Endothelial cell of umbilical vein (primary cell): Measurements from ENCODE around the gene FOXC1. TPM values are rescaled to one million over a fixed set of nuclear protein-coding genes. Genes with fewer than 3 reads are reported as not detected.

Experiments
- BruUV-seq: library from RNA; stranded (reverse); fragments of 400-500 nt; replicated peaks from 2 replicates; lab custom pipeline; 2021; lab: Mats Ljungman, UMichigan
- CTCF ChIA-PET: fragments of 300-600, 350-600 bp; sonication (Branson Sonifier 250); formaldehyde crosslinking; loops from one replicate; lab custom pipeline; 2021; ENCODE audit warnings: antibody characterized with exemption, inconsistent platforms; lab: Charles Lee
- POLR2A ChIA-PET: fragments of 300-600, 350-600 bp; sonication (Branson Sonifier 250); formaldehyde crosslinking; loops from one replicate; lab custom pipeline; 2021; ENCODE audit warnings: antibody characterized with exemption, inconsistent platforms; lab: Charles Lee
- DNase-seq: peaks from one replicate; pipeline ENCODE4 v3.0.0-alpha.2; 2011; ENCODE audit warnings: low read depth, low spot score
- FAIRE-seq: peaks from 2 replicates; lab custom pipeline; 2011; peaks lifted over from hg19 to GRCh38; lab: Jason Lieb, UNC
- H2AFZ ChIP-seq: 2 replicates; pipeline ENCODE4 v1.6.0; 2012; ENCODE audit warnings: low read depth, low read length, control low read depth, inconsistent platforms
- H3K27ac ChIP-seq: 2 replicates; pipeline ENCODE4 v1.5.1; 2011; ENCODE audit warnings: low read depth, mild to moderate bottlenecking, control low read depth, low read length, moderate library complexity; ENCODE audit not compliant: insufficient read depth
- H3K27me3 ChIP-seq, 2 experiments: 2 replicates each; pipeline versions ENCODE4 v1.6.0 to v1.6.1; 2011; ENCODE audit warnings: low read length in 2 of 2, mixed read lengths in 1 of 2; ENCODE audit not compliant: control insufficient read depth in 2 of 2, insufficient read depth in 2 of 2
- H3K36me3 ChIP-seq, 2 experiments: 2 replicates in 1 of 2; 3 replicates in 1 of 2; pipeline ENCODE4 v1.5.1; 2011; ENCODE audit warnings: low read length in 2 of 2, mild to moderate bottlenecking in 1 of 2, moderate library complexity in 1 of 2; ENCODE audit not compliant: control insufficient read depth in 2 of 2, insufficient read depth in 2 of 2; ENCODE audit errors: extremely low read depth in 1 of 2
- H3K4me1 ChIP-seq: 3 replicates; pipeline ENCODE4 v1.5.1; 2011; ENCODE audit warnings: mild to moderate bottlenecking, low read length; ENCODE audit not compliant: control insufficient read depth, insufficient read depth; ENCODE audit errors: extremely low read depth
- H3K4me2 ChIP-seq: 2 replicates; pipeline ENCODE4 v1.6.1; 2011; ENCODE audit warnings: low read length, control low read depth, mixed read lengths; ENCODE audit not compliant: insufficient read depth
- H3K4me3 ChIP-seq, 3 experiments: fragments of 200-600 bp in 1 of 3; sonication (generic), shearing (Covaris generic) in 1 of 3; replicated peaks in 1 of 3; 2 replicates each; pipeline ENCODE4 v1.5.1; 2011 to 2016; ENCODE audit warnings: control low read depth in 3 of 3, low read length in 3 of 3, mild to moderate bottlenecking in 2 of 3, inconsistent platforms in 1 of 3, low read depth in 1 of 3, moderate library complexity in 1 of 3; ENCODE audit not compliant: insufficient read depth in 1 of 3
- H3K79me2 ChIP-seq: 2 replicates; pipeline ENCODE4 v1.6.0; 2012; ENCODE audit warnings: low read length, inconsistent platforms; ENCODE audit not compliant: control insufficient read depth, insufficient read depth
- H3K9ac ChIP-seq: replicated peaks from 2 replicates; pipeline ENCODE3; 2011; ENCODE audit warnings: low read length, control low read depth; ENCODE audit not compliant: insufficient read depth; ENCODE audit errors: extremely low read depth
- H3K9me1 ChIP-seq: replicated peaks from 3 replicates; pipeline ENCODE4 v1.6.0; 2011; ENCODE audit warnings: mild to moderate bottlenecking, low read length; ENCODE audit not compliant: control insufficient read depth, insufficient read depth; ENCODE audit errors: extremely low read depth
- H3K9me3 ChIP-seq: replicated peaks from 2 replicates; pipeline ENCODE4 v1.5.1; 2012; ENCODE audit warnings: low read length, inconsistent platforms; ENCODE audit not compliant: control insufficient read depth, insufficient read depth
- H4K20me1 ChIP-seq: replicated peaks from 2 replicates; pipeline ENCODE3; 2011; ENCODE audit warnings: mild to moderate bottlenecking, low read length; ENCODE audit not compliant: control insufficient read depth, insufficient read depth; ENCODE audit errors: extremely low read depth
- CTCF ChIP-seq, 2 donors: IDR thresholded peaks; 1 replicate in 1 of 2; 2 replicates in 1 of 2; pipeline ENCODE4 v1.5.1; 2011; ENCODE audit warnings: low read length in 2 of 2, mild to moderate bottlenecking in 2 of 2, moderate library complexity in 2 of 2, control low read depth in 1 of 2, inconsistent platforms in 1 of 2, low read depth in 1 of 2; ENCODE audit not compliant: insufficient read depth in 1 of 2; ENCODE audit errors: extremely low read depth in 1 of 2
- EZH2 ChIP-seq: IDR thresholded peaks from 2 replicates; pipeline ENCODE4 v1.6.1; 2012; ENCODE audit warnings: borderline replicate concordance, low read depth, mild to moderate bottlenecking, moderate library complexity, low read length, inconsistent platforms; ENCODE audit not compliant: severe bottlenecking
- FOS ChIP-seq: IDR thresholded peaks from 2 replicates; pipeline ENCODE4 v1.6.1; 2011; ENCODE audit warnings: mild to moderate bottlenecking, low read length, moderate library complexity, borderline replicate concordance; ENCODE audit not compliant: insufficient read depth
- GATA2 ChIP-seq: IDR thresholded peaks from 2 replicates; pipeline ENCODE4 v1.7.0; 2011; ENCODE audit warnings: low read depth, mild to moderate bottlenecking, moderate library complexity, mixed read lengths, low read length; ENCODE audit not compliant: insufficient read length, insufficient read depth
- JUN ChIP-seq: IDR thresholded peaks from 2 replicates; pipeline ENCODE4 v1.6.1; 2011; ENCODE audit warnings: borderline replicate concordance, low read depth; ENCODE audit not compliant: insufficient read length, insufficient read depth
- MAX ChIP-seq: IDR thresholded peaks from 2 replicates; pipeline ENCODE4 v1.6.1; 2011; ENCODE audit not compliant: insufficient read depth, insufficient read length
- MYC ChIP-seq: IDR thresholded peaks from one replicate; pipeline ENCODE4 v1.6.1; 2011; ENCODE audit warnings: mild to moderate bottlenecking, low read depth, low read length
- POLR2A ChIP-seq: IDR thresholded peaks from 2 replicates; pipeline ENCODE4 v1.6.1; 2012; ENCODE audit warnings: low read depth, mild to moderate bottlenecking, control low read depth, low read length
- POLR2AphosphoS5 ChIP-seq: IDR thresholded peaks from 2 replicates; pipeline ENCODE4 v1.6.1; 2012; ENCODE audit warnings: low read depth, mild to moderate bottlenecking, control low read depth, low read length, moderate library complexity; ENCODE audit not compliant: insufficient read depth
- dilution Hi-C: fragments of 300-500 bp; cut with MboI; formaldehyde crosslinking; loops from one replicate; pipeline ENCODE4 v1.15.0; 2019; ENCODE audit warnings: low sequenced_read_pairs; ENCODE audit not compliant: extremely low pct_ligation_motif_present
- intact Hi-C: fragments of 100-400 bp; cut with micrococcal nuclease; formaldehyde crosslinking; loops from one replicate; pipeline ENCODE4 v1.10.0; 2022
- polyA plus RNA-seq, 4 experiments: library from polyadenylated mRNA; depleted of rRNA in 3 of 4; stranded (reverse) in 3 of 4; unstranded in 1 of 4; fragments of >200 nt; gene quantifications; 2 replicates each; pipeline versions ENCODE4 v1.2.1 to v1.2.3, GENCODE V29; 2011 to 2012; ENCODE audit warnings: missing spikeins in 1 of 4
- total RNA-seq: library from RNA; stranded (reverse); gene quantifications from 2 replicates; pipeline ENCODE4 v1.2.3, GENCODE V29; 2021

FOXC1 gene
- total and polyA plus RNA-seq, 2 donors (not counting 3 experiments of a cell fraction or from before 2014, with no cell fraction given): 6.4 to 16.4 TPM

- POLR2A ChIA-PET: no interaction called here
- H3K27ac ChIP-seq: no peak overlapping the region
- H3K79me2 ChIP-seq: no peaks in the 10 kb centered on the region
- H3K9me3 ChIP-seq: no peaks in the 10 kb centered on the region
- H2AFZ ChIP-seq: no peak overlapping the region
- no peak overlapping the region for H3K9ac ChIP-seq
- no peak for TF ChIP-seq MAX
- TF ChIP-seq GATA2: no peak
- TF ChIP-seq CTCF (IDR thresholded peaks at IDR 0.05; ENCODE audit: extremely low read depth in 1 of 2, insufficient read depth in 1 of 2, low read depth in 1 of 2, low read length in 2 of 2): no peak
- no peak for TF ChIP-seq FOS
- TF ChIP-seq POLR2AphosphoS5: no peak
- no peak for TF ChIP-seq EZH2
- no peak for TF ChIP-seq MYC
- TF ChIP-seq POLR2A: no peak
- TF ChIP-seq JUN: no peak
- no peak overlapping the region for H3K4me3 ChIP-seq
- BruUV-seq: no TSS peak
- H3K4me2 ChIP-seq: no peak overlapping the region
- dilution Hi-C loops: no loop called here
- intact Hi-C loops: no loop called here
- no peak for DNase-seq
- H3K27me3 ChIP-seq: peaks cover 0 to 1% of the 10 kb centered on the region in 2 experiments
- H3K36me3 ChIP-seq: no peaks in the 10 kb centered on the region
- CTCF ChIA-PET: interaction anchor here (0.8 kb wide), 1 partner anchor 1147 kb away, joined by 3 read pairs; no protein-coding TSS in a partner anchor
- H3K9me1 ChIP-seq: no peaks in the 10 kb centered on the region
- H3K4me1 ChIP-seq: no peaks in the 10 kb centered on the region
- no peak for FAIRE-seq
- no peaks in the 10 kb centered on the region for H4K20me1 ChIP-seq
These were observed 18.5 kb upstream of the FOXC1 start for GRCh38 chr6:1591243-1591642.
